Retinal pigment epithelial cell (primary cell): ENCODE measurements around the gene FTL.

Source experiments
- DNase-seq: peaks from one replicate; pipeline ENCODE4 v3.0.0-alpha.2; 2010; ENCODE audit warnings: low read depth
- H3K4me3 ChIP-seq: 2 replicates; pipeline ENCODE4 v1.5.1; 2011; ENCODE audit warnings: mild to moderate bottlenecking, low read length, control low read depth, moderate library complexity
- TF ChIP-seq, protein P1 (sequence below): conservative IDR thresholded peaks from 2 replicates; pipeline ENCODE4 v1.5.1; 2011; ENCODE audit warnings: low read depth, low read length, control low read depth, inconsistent platforms

FTL gene

GRCh38 chr19:48954595-48955307 lies 10.4 kb upstream of the FTL start, which contains the start of gene BAX:
BAX (plus strand) TSS chr19:48954875; CDS start chr19:48954929, 54 bp downstream.
- peak; percentile 83 for DNase-seq
- H3K4me3 ChIP-seq, result peak within 1 kb of the TSS; percentile 74
- TF ChIP-seq, protein P1, sequence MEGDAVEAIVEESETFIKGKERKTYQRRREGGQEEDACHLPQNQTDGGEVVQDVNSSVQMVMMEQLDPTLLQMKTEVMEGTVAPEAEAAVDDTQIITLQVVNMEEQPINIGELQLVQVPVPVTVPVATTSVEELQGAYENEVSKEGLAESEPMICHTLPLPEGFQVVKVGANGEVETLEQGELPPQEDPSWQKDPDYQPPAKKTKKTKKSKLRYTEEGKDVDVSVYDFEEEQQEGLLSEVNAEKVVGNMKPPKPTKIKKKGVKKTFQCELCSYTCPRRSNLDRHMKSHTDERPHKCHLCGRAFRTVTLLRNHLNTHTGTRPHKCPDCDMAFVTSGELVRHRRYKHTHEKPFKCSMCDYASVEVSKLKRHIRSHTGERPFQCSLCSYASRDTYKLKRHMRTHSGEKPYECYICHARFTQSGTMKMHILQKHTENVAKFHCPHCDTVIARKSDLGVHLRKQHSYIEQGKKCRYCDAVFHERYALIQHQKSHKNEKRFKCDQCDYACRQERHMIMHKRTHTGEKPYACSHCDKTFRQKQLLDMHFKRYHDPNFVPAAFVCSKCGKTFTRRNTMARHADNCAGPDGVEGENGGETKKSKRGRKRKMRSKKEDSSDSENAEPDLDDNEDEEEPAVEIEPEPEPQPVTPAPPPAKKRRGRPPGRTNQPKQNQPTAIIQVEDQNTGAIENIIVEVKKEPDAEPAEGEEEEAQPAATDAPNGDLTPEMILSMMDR, result no peak

DNA sequence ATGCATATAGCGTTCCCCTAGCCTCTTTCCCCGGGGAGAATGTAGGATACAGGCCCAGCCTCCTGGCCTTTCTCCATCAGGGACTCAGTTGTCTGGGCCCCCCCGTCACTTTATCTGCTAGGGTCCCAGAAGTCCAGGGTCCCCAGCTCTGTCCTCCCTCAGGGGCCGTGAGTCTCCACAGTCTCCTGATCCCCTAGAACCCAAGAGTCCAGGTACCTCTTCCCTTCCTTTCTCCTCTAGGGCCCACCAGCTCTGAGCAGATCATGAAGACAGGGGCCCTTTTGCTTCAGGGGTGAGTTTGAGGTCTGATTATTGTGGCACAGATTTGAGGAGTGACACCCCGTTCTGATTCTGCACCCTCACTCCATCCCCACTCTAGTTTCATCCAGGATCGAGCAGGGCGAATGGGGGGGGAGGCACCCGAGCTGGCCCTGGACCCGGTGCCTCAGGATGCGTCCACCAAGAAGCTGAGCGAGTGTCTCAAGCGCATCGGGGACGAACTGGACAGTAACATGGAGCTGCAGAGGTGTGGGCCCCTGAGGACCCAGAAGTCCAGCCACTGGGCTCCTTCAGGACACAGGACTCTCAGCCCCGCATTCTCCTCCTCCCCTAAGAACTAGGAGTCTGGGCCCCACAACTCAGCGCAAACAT lies 9.7 kb upstream of the FTL start:
- TF ChIP-seq, protein P1, result no peak
- no peak for DNase-seq
- peak overlapping the region; percentile 74 for H3K4me3 ChIP-seq

- TF ChIP-seq, protein P1, result no peak
- no peak for DNase-seq
Measured at GRCh38 chr19:48958006-48958405, 7.1 kb upstream of the FTL start.

GRCh38 chr19:48959341-48960239 lies 5.5 kb upstream of the FTL start:
- TF ChIP-seq, protein P1, result no peak
- DNase-seq, result no peak
- H3K4me3 ChIP-seq, result no peak overlapping the region

More at GRCh38 chr19:48958006-48958405, 7.1 kb upstream of the FTL start:
- no peak overlapping the region for H3K4me3 ChIP-seq

GRCh38 chr19:48961051-48961649 lies 4.0 kb upstream of the FTL start:
- no peak overlapping the region for H3K4me3 ChIP-seq
- TF ChIP-seq, protein P1, result no peak
- no peak for DNase-seq

- TF ChIP-seq, protein P1, result no peak
Measured at GRCh38 chr19:48961673-48962028, 3.5 kb upstream of the FTL start.

More at GRCh38 chr19:48961673-48962028, 3.5 kb upstream of the FTL start:
- no peak for DNase-seq
- H3K4me3 ChIP-seq, result no peak overlapping the region
